Motor neuron (in vitro differentiated cells): ENCODE data around the gene RHBG. TPM values are rescaled to one million over a fixed set of nuclear protein-coding genes. Genes with fewer than 3 reads are reported as not detected.

Experiments used
- ATAC-seq, 8 experiments: fragments of 200-7000 bp; cut with Tn5 transposase; replicated peaks in 6 of 8; 2 replicates each; pipeline ENCODE4 v1.8.0; 2021; ENCODE audit warnings: mild to moderate bottlenecking in 8 of 8, moderate library complexity in 8 of 8
- H3K27ac ChIP-seq, 2 donors: fragments of 250-450 bp; sonication (Bioruptor Pico); 2 replicates each; pipeline ENCODE4 v1.9.0; 2021; ENCODE audit warnings: antibody characterized with exemption in 2 of 2, mild to moderate bottlenecking in 2 of 2, moderate library complexity in 1 of 2
- H3K4me1 ChIP-seq, 2 donors: fragments of 250-450 bp; sonication (Bioruptor Pico); replicated peaks in 1 of 2; 2 replicates each; pipeline ENCODE4 v1.6.1; 2021; ENCODE audit warnings: antibody characterized with exemption in 2 of 2, mild to moderate bottlenecking in 2 of 2, moderate library complexity in 1 of 2
- H3K4me3 ChIP-seq, 5 donors: fragments of 250-450 bp; sonication (Bioruptor Pico); 2 replicates each; pipeline ENCODE4 v1.9.0; 2021; ENCODE audit warnings: antibody characterized with exemption in 5 of 5, mild to moderate bottlenecking in 5 of 5, moderate library complexity in 4 of 5
- WGBS, 10 experiments: fragments of 450-650 bp; shearing (Covaris generic); methylation state at CpG; one replicate each; pipeline ENCODE4 v1.0.0; 2022; 5-methylcytosine and 5-hydroxymethylcytosine counted together
- in situ Hi-C, 9 experiments: fragments of 400-800 bp; cut with MboI; loops; one replicate each; pipeline ENCODE4 v1.15.0; 2021; ENCODE audit warnings: low sequenced_read_pairs in 9 of 9, low pct_unique_long_range_greater_than_20kb in 2 of 9; ENCODE audit not compliant: unreplicated experiment in 9 of 9
- total RNA-seq, 8 experiments: library from RNA; unstranded; fragments of 300-600 nt; gene quantifications; 2 replicates each; pipeline versions ENCODE4 v1.2.3 to v1.2.4, GENCODE V29; 2022

Gene RHBG
- total RNA-seq, 8 experiments from 2014 or later, result 0.38 to 1.8 (median 0.50) TPM; not detected in 3

- in situ Hi-C loops, result loop anchor here in 2 of 9 experiments (25.0 kb wide), 1 partner anchor 221 kb away; the partner anchor contains the start of genes GPATCH4 (in 2 of the 2) and HAPLN2 (in 2 of the 2)
- no peak for ATAC-seq
- H3K27ac ChIP-seq, result no peak overlapping the region
- H3K4me3 ChIP-seq, result no peak overlapping the region
- peaks cover 37 to 49% of the 10 kb centered on the region in 2 donors for H3K4me1 ChIP-seq
- WGBS, 10 experiments, result 80 to 90% (median 88%) methylated on average over 1 to 11 of the region's 11 CpGs; no CpG with 5 or more reads in 7 of the 10 experiments
These were observed 22.3 kb downstream of the RHBG start for GRCh38 chr1:156391366-156391677.

GRCh38 chr1:156391701-156392100 is 22.7 kb downstream of the RHBG start:
- no peak for ATAC-seq
- Histone ChIP-seq H3K4me1 (peaks cover 37 to 49% of the 10 kb centered on the region in 2 donors), H3K4me3 (no peak overlapping the region), H3K27ac (no peak overlapping the region)
- in situ Hi-C loops, result loop anchor here in 2 of 9 experiments (25.0 kb wide), 1 partner anchor 221 kb away; the partner anchor contains the start of genes GPATCH4 (in 2 of the 2) and HAPLN2 (in 2 of the 2)
- WGBS, 10 experiments, result 0 to 83% (median 44%) methylated on average over 1 to 4 of the region's 8 CpGs; no CpG with 5 or more reads in 4 of the 10 experiments

GRCh38 chr1:156392452-156392853 is 23.4 kb downstream of the RHBG start:
- 0 to 78% (median 60%) methylated on average over 1 to 12 of the region's 13 CpGs; no CpG with 5 or more reads in 3 of the 10 experiments for WGBS, 10 experiments

GRCh38 chr1:156393095-156393494 is 24.1 kb downstream of the RHBG start:
- peaks cover 31 to 42% of the 10 kb centered on the region in 2 donors for H3K4me1 ChIP-seq
- in situ Hi-C loops, result loop anchor here in 2 of 9 experiments (25.0 kb wide), 1 partner anchor 219 kb away; the partner anchor contains the start of genes GPATCH4 (in 2 of the 2) and HAPLN2 (in 2 of the 2)

More at GRCh38 chr1:156392452-156392853, 23.4 kb downstream of the RHBG start:
- in situ Hi-C loops, result loop anchor here in 2 of 9 experiments (25.0 kb wide), 1 partner anchor 220 kb away; the partner anchor contains the start of genes GPATCH4 (in 2 of the 2) and HAPLN2 (in 2 of the 2)
- Histone ChIP-seq H3K27ac (no peak overlapping the region), H3K4me3 (no peak overlapping the region), H3K4me1 (peaks cover 37 to 48% of the 10 kb centered on the region in 2 donors)
- no peak for ATAC-seq

GRCh38 chr1:156394082-156394481 is 25.1 kb downstream of the RHBG start:
- in situ Hi-C loops, result loop anchor here in 2 of 9 experiments (25.0 kb wide), 1 partner anchor 218 kb away; the partner anchor contains the start of genes GPATCH4 (in 2 of the 2) and HAPLN2 (in 2 of the 2)
- peaks cover 30 to 34% of the 10 kb centered on the region in 2 donors for H3K4me1 ChIP-seq
- 17 to 84% (median 82%) methylated on average over 1 to 9 of the region's 9 CpGs; no CpG with 5 or more reads in 3 of the 10 experiments for WGBS, 10 experiments

More at GRCh38 chr1:156393095-156393494, 24.1 kb downstream of the RHBG start:
- no peak overlapping the region for H3K27ac ChIP-seq
- H3K4me3 ChIP-seq, result no peak overlapping the region
- ATAC-seq, result no peak

GRCh38 chr1:156394835-156395461 is 25.9 kb downstream of the RHBG start:
- ATAC-seq, result no peak
- in situ Hi-C loops, result loop anchor here in 2 of 9 experiments (25.0 kb wide), 1 partner anchor 217 kb away; the partner anchor contains the start of genes GPATCH4 (in 2 of the 2) and HAPLN2 (in 2 of the 2)
- Histone ChIP-seq H3K27ac (no peak overlapping the region), H3K4me1 (peaks cover 36 to 39% of the 10 kb centered on the region in 2 donors), H3K4me3 (no peak overlapping the region)
- WGBS, 10 experiments, result 29 to 100% (median 91%) methylated on average over 1 to 7 of the region's 16 CpGs; no CpG with 5 or more reads in 1 of the 10 experiments

More at GRCh38 chr1:156394082-156394481, 25.1 kb downstream of the RHBG start:
- Histone ChIP-seq H3K27ac (no peak overlapping the region), H3K4me3 (no peak overlapping the region)
- ATAC-seq, result no peak

GRCh38 chr1:156399355-156400125 is 30.5 kb downstream of the RHBG start:
- H3K4me1 ChIP-seq, result peaks cover 24 to 29% of the 10 kb centered on the region in 2 donors
- peak in 5 of 8 experiments; percentile 10 to 61 (median 35) for ATAC-seq
- in situ Hi-C loops, result loop anchor here in 2 of 9 experiments (25.0 kb wide), 1 partner anchor 213 kb away; the partner anchor contains the start of genes GPATCH4 (in 2 of the 2) and HAPLN2 (in 2 of the 2)
- H3K4me3 ChIP-seq, result no peak overlapping the region
- H3K27ac ChIP-seq, result no peak overlapping the region
- WGBS, 10 experiments, result 27 to 100% (median 60%) methylated on average over 1 to 8 of the region's 10 CpGs; no CpG with 5 or more reads in 1 of the 10 experiments

- Histone ChIP-seq H3K4me1 (peaks cover 24 to 29% of the 10 kb centered on the region in 2 donors), H3K27ac (no peak overlapping the region), H3K4me3 (no peak overlapping the region)
- 20 to 65% methylated on average over 2 to 4 of the region's 25 CpGs; no CpG with 5 or more reads in 8 of the 10 experiments for WGBS, 10 experiments
- no peak for ATAC-seq
- in situ Hi-C loops, result no loop called here
These were observed 31.4 kb downstream of the RHBG start for GRCh38 chr1:156400191-156400935.

GRCh38 chr1:156401041-156401574 is 32.1 kb downstream of the RHBG start:
- Histone ChIP-seq H3K4me1 (peaks cover 28 to 36% of the 10 kb centered on the region in 2 donors), H3K4me3 (no peak overlapping the region), H3K27ac (no peak overlapping the region)
- in situ Hi-C loops, result no loop called here
- ATAC-seq, result no peak
- WGBS, 10 experiments, result 0 to 43% (median 28%) methylated on average over 1 to 4 of the region's 6 CpGs; no CpG with 5 or more reads in 3 of the 10 experiments

GRCh38 chr1:156401681-156402081 is 32.7 kb downstream of the RHBG start:
- Histone ChIP-seq H3K27ac (no peak overlapping the region), H3K4me1 (peaks cover 34 to 42% of the 10 kb centered on the region in 2 donors), H3K4me3 (no peak overlapping the region)
- peak; percentile 79 to 97 (median 88) for ATAC-seq
- 0 to 17% (median 2%) methylated on average over 1 to 3 of the region's 3 CpGs; no CpG with 5 or more reads in 6 of the 10 experiments for WGBS, 10 experiments
- in situ Hi-C loops, result no loop called here

- WGBS, 10 experiments, result 0 to 60% (median 32%) methylated on average over 1 to 7 of the region's 8 CpGs; no CpG with 5 or more reads in 4 of the 10 experiments
- peaks cover 42 to 50% of the 10 kb centered on the region in 2 donors for H3K4me1 ChIP-seq
- H3K4me3 ChIP-seq, result no peak overlapping the region
- H3K27ac ChIP-seq, result no peak overlapping the region
- in situ Hi-C loops, result no loop called here
- ATAC-seq, result peak in 1 of 8 experiments; percentile 31
These were observed 33.5 kb downstream of the RHBG start for GRCh38 chr1:156402331-156403020.
